A673 (cell line): ENCODE data around the gene RAB3GAP2. TPM values are rescaled to one million over a fixed set of nuclear protein-coding genes. Genes with fewer than 3 reads are reported as not detected.
"Not testable (repeated sequence)": the region's sequence is repeated elsewhere in the genome, so short reads cannot be mapped to it uniquely, and the experiment has no call there.

Source experiments
- BruUV-seq: library from RNA; stranded (reverse); fragments of 400-500 nt; replicated peaks from 2 replicates; lab custom pipeline; 2021; lab: Mats Ljungman, UMichigan
- CTCF ChIA-PET: fragments of 300-600 bp; sonication (Branson Sonifier 250); formaldehyde crosslinking; loops from one replicate; lab custom pipeline; 2022; ENCODE audit warnings: antibody characterized with exemption; lab: Charles Lee
- POLR2A ChIA-PET: fragments of 300-600 bp; sonication (Branson Sonifier 250); formaldehyde crosslinking; loops from one replicate; lab custom pipeline; 2022; ENCODE audit warnings: antibody characterized with exemption; ENCODE audit not compliant: low non-redundant PET; lab: Charles Lee
- DNase-seq: peaks from one replicate; pipeline ENCODE4 v3.0.0-alpha.2; 2015; ENCODE audit warnings: low spot score
- H3K27ac ChIP-seq: fragments of 200-600 bp; sonication (generic); 2 replicates; pipeline ENCODE4 v1.5.1; 2016; ENCODE audit warnings: mixed run types, low read depth, mild to moderate bottlenecking, mixed read lengths, antibody characterized with exemption, low read length; ENCODE audit not compliant: poor library complexity, severe bottlenecking
- H3K27me3 ChIP-seq: fragments of 200-600 bp; sonication (generic); replicated peaks from 2 replicates; pipeline ENCODE4 v1.6.1; 2017; ENCODE audit warnings: mixed run types, low read depth, mild to moderate bottlenecking, mixed read lengths, antibody characterized with exemption, low read length; ENCODE audit not compliant: insufficient read depth, poor library complexity
- H3K36me3 ChIP-seq: fragments of 200-600 bp; sonication (generic); 2 replicates; pipeline ENCODE4 v1.6.1; 2016; ENCODE audit warnings: mixed run types, mild to moderate bottlenecking, mixed read lengths, antibody characterized with exemption, low read length; ENCODE audit not compliant: insufficient read depth, poor library complexity, severe bottlenecking
- H3K4me1 ChIP-seq: fragments of 200-600 bp; sonication (generic); 2 replicates; pipeline ENCODE4 v1.6.1; 2017; ENCODE audit warnings: mixed run types, mild to moderate bottlenecking, mixed read lengths, antibody characterized with exemption, low read length; ENCODE audit not compliant: insufficient read depth, poor library complexity, severe bottlenecking
- H3K4me3 ChIP-seq: fragments of 200-600 bp; sonication (generic); 2 replicates; pipeline ENCODE4 v1.5.1; 2016; ENCODE audit warnings: low read depth, mixed run types, mild to moderate bottlenecking, mixed read lengths, low read length; ENCODE audit not compliant: poor library complexity, severe bottlenecking
- H3K9me3 ChIP-seq: fragments of 200-600 bp; sonication (generic); 2 replicates; pipeline ENCODE4 v1.6.1; 2016; ENCODE audit warnings: mixed run types, low read depth, mild to moderate bottlenecking, mixed read lengths, antibody characterized with exemption, low read length; ENCODE audit not compliant: poor library complexity, severe bottlenecking
- EZH2 ChIP-seq: fragments of 200-600 bp; sonication (generic); IDR thresholded peaks from 2 replicates; pipeline ENCODE4 v1.6.1; 2017; ENCODE audit warnings: borderline replicate concordance, low read depth, mild to moderate bottlenecking, mixed read lengths, antibody characterized with exemption, low read length; ENCODE audit not compliant: poor library complexity, severe bottlenecking
- intact Hi-C: fragments of 100-400 bp; cut with micrococcal nuclease; formaldehyde crosslinking; loops from one replicate; pipeline ENCODE4 v1.10.0; 2022; ENCODE audit not compliant: unreplicated experiment
- total RNA-seq: library from RNA; stranded (reverse); gene quantifications from 2 replicates; pipeline ENCODE4 v1.2.3, GENCODE V29; 2021
- TF ChIP-seq, protein P1 (sequence below): fragments of 300-800, 200-600 bp; sonication (generic); conservative IDR thresholded peaks from 2 replicates; pipeline ENCODE4 v1.5.1; 2017; ENCODE audit warnings: low read depth, mild to moderate bottlenecking, antibody characterized with exemption, low read length, moderate library complexity, mixed read lengths

The RAB3GAP2 gene
- total RNA-seq, 1 experiment from 2014 or later, result 43.8 TPM

DNA sequence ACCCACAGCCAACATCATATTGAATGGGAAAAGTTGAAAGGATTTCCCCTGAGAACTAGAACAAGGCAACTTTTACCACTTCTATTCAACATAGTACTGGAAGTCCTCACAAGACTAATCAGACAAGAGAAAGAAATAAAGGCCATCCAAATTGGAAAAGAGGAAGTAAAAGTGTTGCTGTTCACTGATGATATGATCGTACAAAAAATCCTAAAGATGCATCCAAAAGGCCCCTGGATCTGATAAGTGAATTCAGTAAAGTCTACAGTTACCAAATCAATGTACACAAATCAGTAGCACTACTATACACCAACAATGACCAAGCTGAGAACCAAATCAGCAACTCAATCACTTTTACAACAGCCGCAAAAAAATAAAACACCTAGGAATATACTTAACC, 28.3 kb downstream of the RAB3GAP2 start:
- TF ChIP-seq, protein P1, sequence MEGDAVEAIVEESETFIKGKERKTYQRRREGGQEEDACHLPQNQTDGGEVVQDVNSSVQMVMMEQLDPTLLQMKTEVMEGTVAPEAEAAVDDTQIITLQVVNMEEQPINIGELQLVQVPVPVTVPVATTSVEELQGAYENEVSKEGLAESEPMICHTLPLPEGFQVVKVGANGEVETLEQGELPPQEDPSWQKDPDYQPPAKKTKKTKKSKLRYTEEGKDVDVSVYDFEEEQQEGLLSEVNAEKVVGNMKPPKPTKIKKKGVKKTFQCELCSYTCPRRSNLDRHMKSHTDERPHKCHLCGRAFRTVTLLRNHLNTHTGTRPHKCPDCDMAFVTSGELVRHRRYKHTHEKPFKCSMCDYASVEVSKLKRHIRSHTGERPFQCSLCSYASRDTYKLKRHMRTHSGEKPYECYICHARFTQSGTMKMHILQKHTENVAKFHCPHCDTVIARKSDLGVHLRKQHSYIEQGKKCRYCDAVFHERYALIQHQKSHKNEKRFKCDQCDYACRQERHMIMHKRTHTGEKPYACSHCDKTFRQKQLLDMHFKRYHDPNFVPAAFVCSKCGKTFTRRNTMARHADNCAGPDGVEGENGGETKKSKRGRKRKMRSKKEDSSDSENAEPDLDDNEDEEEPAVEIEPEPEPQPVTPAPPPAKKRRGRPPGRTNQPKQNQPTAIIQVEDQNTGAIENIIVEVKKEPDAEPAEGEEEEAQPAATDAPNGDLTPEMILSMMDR, result no peak
- TF ChIP-seq EZH2, result no peak
- BruUV-seq, result no TSS peak
- Histone ChIP-seq H3K9me3 (peaks cover 15% of the 10 kb centered on the region), H3K4me1 (no peaks in the 10 kb centered on the region), H3K4me3 (no peak overlapping the region), H3K36me3 (no peaks in the 10 kb centered on the region), H3K27ac (no peak overlapping the region), H3K27me3 (no peaks in the 10 kb centered on the region)
- ChIA-PET CTCF (no interaction called here), POLR2A (no interaction called here)
- intact Hi-C loops, result no loop called here
- DNase-seq, result no peak

DNA sequence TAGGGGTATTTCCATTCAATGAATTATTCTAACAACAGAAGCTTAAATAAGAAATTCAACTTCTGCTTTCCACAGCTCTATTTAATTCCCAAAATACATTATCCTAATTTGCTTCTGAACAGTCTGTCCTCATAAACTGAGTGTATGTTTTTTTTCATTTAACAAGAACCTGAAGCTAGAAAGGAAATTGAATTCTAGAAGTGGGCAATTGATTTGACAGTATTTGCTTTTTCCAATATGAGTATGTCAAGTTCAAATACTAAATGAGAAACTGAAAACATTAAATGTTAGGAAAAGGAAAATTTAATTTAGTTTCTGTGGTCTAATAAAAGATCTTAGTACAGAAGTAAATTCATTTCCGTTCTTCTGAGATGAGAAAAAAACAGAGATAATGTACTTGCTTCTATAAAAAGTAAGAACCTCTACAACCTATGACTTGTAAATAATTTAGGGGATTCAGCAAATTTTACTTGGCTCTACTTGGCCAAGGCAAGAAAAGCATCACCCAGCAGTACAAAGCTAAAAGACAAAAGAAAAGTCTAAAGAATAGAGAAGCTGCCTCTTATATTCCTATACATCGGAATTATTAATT, 31.1 kb downstream of the RAB3GAP2 start:
- TF ChIP-seq EZH2, result no peak
- TF ChIP-seq, protein P1, result no peak
- DNase-seq, result no peak
- no peaks in the 10 kb centered on the region for H3K9me3 ChIP-seq
- H3K4me3 ChIP-seq, result no peak overlapping the region
- no peak overlapping the region for H3K27ac ChIP-seq
- no TSS peak for BruUV-seq
- no peaks in the 10 kb centered on the region for H3K4me1 ChIP-seq
- no peaks in the 10 kb centered on the region for H3K27me3 ChIP-seq
- H3K36me3 ChIP-seq, result no peaks in the 10 kb centered on the region
- ChIA-PET CTCF (no interaction called here), POLR2A (no interaction called here)
- intact Hi-C loops, result no loop called here

DNA sequence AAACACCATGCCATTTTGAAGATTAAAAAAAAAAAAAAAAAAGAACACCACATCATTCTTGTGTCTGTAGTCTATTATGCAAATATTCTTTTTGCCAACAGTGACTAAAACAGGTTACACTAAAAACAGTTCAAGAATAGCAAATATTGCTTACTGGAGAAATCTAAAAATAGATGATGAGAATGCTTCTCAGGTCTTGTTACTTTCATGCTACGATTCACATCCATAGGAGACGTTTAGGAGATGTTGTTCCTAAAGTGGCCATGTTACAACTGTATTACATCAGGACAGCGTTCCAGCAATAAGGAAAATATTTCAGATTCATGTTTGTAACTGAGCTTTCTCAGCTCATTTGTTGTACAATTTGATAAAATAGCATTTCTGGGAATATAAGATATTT, 32.3 kb downstream of the RAB3GAP2 start:
- Histone ChIP-seq H3K27ac (no peak overlapping the region), H3K4me1 (no peaks in the 10 kb centered on the region), H3K9me3 (no peaks in the 10 kb centered on the region), H3K4me3 (no peak overlapping the region), H3K36me3 (no peaks in the 10 kb centered on the region), H3K27me3 (no peaks in the 10 kb centered on the region)
- POLR2A ChIA-PET, result no interaction called here
- CTCF ChIA-PET, result interaction anchor here (0.6 kb wide), 1 partner anchor 21 kb away, joined by 3 read pairs; no protein-coding TSS in a partner anchor
- no peak for TF ChIP-seq EZH2
- no peak for DNase-seq
- BruUV-seq, result no TSS peak
- intact Hi-C loops, result no loop called here

DNA sequence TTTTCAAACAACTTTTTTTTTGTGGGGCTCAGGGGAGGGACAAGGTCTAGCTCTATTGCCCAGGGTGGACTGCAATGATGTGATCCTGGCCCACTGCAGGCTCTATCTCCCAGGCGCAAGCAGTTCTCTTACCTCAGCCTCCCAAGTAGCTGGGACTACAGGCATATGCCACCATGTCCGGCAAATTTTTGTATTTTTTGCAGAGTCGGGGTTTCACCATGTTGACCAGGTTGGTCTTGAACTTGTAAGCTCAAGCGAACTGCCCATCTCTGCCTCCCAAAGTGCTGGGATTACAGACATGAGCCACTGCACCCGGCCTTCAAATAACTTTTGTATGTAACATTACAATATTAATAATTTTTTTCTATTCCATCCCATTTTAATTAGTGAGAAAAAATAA, 33.0 kb downstream of the RAB3GAP2 start:
- intact Hi-C loops, result no loop called here
- POLR2A ChIA-PET, result no interaction called here

DNA sequence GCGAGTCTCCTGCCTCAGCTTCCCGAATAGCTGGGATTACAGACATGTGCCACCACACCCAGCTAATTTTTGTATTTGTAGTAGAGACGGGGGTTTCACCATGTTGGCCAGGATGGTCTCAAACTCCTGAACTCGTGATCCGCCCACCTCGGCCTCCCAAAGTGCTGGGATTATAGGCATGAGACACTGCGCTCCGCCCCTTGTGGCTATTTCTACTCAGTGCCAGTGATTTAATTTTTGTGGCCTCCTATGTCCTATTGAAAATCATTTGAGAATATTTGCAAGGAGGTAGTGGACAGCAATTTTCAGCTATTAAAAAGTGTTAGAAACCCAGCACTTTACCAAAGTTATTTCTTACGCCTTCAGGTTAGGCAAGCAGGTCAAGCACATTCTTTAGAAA, 36.0 kb downstream of the RAB3GAP2 start:
- POLR2A ChIA-PET, H3K27me3 ChIP-seq, H3K4me3 ChIP-seq, intact Hi-C loops, H3K4me1 ChIP-seq, H3K9me3 ChIP-seq, BruUV-seq, H3K36me3 ChIP-seq, DNase-seq, H3K27ac ChIP-seq, CTCF ChIA-PET: not testable (repeated sequence)

More for the DNA sequence above, 33.0 kb downstream of the RAB3GAP2 start:
- Histone ChIP-seq H3K4me3 (no peak overlapping the region), H3K4me1 (no peaks in the 10 kb centered on the region), H3K36me3 (no peaks in the 10 kb centered on the region), H3K27ac (no peak overlapping the region), H3K27me3 (no peaks in the 10 kb centered on the region), H3K9me3 (no peaks in the 10 kb centered on the region)
- CTCF ChIA-PET, result no interaction called here
- BruUV-seq, result no TSS peak
- TF ChIP-seq, protein P1, result no peak
- TF ChIP-seq EZH2, result no peak
- DNase-seq, result no peak
